EH (cell line): ENCODE results near the gene GIPC3.
A peak's percentile ranks its signal among the peaks of the same experiment; 100 is the strongest.
"Not testable (repeated sequence)": the region's sequence is repeated elsewhere in the genome, so short reads cannot be mapped to it uniquely, and the experiment has no call there.

Experiments
- DNase-seq: peaks from one replicate; pipeline ENCODE4 v3.0.0-alpha.2; 2015; ENCODE audit warnings: low read depth

Gene GIPC3

DNA sequence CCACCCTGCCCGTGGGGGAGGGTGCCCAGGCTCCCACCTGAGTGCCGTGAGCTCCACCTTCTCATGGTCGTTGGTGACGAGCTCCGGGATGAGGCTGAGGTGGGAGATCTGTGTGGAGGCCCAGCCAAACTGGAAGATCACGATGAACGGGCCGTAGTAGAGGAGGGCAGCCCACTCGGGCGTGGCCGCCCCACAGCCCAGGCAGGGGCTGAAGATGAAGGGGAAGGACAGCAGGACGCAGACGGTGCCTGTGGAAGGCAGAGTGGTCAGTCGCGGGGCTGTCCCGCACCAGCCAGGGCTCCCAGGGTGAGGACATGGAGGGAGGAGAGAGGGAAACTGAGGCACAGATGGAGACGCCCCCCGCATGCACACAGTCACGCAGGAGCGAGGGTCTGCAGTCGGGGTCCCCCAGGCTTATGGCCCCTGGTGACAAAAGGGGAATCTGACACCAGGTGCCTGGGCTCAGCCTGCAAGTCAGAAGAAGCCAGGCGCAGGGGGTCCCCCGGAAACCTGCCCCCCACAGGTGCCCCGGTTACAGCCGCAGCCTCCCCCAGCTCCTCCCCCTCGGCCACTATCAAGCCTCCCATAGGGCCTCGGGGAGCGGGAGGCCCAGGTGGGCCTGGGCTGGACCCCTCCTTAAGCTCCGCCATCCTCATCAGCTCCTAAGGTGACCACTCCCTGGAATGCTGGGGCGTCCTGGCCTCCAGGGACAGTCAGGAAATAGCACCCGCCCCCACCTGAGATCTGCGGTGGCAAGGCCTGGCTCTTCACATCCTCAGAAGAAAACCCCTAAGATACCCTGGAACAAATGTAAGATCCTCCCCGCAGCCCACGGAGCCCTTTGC, 34.1 kb upstream of the GIPC3 start:
- DNase-seq, result no peak

DNA sequence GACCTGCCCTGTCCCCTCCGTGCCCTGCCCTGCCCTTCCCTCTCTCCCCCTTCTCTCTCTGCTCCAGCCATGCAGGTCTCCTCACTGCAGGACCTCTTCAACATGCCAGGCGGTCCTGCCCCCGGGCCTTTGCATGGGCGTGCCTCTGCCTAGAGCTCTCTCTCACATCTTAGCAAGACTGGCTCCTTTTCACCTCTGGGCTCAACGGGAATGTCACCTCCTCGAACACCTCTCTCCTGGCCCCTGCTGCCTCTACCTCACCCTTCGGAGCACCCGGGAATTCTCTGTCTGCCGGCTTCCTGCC, 33.5 kb upstream of the GIPC3 start:
- no peak for DNase-seq

DNA sequence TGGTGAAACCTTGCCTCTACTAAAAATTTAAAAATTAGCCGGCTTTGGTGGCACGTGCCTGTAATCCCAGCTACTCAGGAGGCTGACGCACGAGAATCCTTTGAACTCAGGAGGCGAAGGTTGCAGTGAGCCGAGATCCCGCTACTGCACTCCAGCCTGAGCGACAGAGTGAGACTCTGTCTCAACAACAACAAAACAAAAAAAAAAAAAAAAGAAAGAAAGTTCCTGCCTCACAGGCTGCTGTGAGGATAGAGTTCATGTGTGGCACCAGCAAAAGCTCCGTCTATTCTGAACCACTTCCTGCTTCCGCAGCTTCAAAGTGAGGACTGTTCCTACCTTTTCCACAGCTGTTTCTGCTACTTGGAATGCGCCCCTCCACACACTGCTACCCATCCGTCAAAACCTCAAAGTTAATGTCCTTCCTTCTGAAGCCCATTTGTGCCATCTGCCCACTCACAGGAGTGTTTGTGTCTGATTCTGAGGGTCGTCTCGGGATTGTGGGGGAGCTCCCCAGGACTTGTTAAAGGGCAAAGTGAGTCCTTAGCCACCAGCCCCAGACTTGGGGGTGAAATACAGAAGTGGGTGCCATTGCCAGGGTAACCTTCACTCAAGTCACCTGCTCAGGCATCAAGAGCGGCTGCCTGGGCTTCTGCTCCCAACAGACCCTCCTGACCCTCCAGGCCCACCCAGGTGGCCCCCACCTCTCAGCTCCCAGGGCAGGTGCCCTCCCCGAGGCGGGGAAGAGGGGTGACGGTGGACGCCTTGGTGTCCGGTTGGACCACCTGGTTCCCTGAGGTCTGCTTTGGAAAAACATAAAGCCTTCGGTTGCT, 30.8 kb upstream of the GIPC3 start:
- DNase-seq, result no peak

DNA sequence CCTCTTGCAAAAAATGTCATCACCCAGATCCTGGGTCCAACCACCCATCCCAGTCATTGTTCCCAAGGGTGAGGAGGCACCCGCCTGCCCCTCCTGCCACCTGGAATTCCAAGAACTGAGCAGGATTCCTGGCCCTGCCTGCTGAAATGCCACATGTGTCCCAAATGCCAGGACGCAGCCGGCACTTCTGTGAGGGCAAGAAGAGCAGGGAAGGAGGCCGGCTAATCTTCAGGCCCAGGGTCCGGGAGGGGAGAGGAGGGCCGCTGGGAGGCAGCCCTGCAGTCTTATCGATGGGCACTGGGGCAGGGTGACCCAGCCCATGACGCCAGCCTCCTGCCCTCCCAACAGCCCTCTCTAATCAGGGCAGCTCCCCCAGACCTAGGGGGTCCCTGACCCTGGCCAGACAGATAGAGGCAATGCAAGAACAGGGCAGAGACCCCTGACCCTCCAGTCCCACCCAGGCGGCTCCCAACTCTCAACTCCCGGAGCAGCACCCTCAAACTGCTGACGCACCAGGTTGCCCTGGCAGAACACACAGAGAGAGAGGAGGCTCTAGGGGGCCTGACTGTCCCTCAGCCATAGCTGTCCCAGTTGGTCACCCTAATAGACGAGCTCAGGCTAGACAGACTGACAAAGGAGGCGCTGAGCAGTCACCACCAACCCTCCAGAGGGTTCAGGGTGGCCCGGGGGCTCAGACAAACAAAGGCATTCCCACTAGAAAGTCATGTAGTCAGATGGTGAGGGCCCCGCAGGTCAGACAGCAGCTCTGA, 29.4 kb upstream of the GIPC3 start:
- DNase-seq, result no peak

DNA sequence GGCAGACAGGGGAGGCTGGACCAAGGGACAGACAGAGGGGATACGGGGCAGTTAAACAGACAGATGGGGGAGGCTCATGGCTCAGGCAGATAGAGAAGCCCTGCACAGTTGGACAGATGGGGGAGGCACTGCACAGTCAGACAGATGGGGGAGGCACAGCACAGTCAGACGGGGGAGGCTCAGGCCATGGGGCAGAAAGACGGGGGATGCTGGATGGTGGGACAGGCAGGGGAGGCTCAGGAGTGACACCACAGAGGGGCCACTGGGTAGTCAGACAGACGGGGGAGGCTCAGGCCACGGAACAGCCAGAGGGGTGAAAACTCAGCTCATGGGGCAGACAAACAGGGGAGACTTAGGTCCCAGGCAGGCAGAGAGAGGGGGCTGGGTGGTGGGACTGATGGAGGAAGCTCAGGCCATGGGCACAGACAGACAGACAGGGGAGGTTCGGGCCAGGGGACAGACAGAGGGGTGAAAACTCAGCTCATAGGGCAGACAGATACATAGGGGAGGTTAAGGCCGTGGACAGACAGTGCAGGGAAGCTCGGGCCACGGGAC, 28.8 kb upstream of the GIPC3 start:
- DNase-seq, result no peak

DNA sequence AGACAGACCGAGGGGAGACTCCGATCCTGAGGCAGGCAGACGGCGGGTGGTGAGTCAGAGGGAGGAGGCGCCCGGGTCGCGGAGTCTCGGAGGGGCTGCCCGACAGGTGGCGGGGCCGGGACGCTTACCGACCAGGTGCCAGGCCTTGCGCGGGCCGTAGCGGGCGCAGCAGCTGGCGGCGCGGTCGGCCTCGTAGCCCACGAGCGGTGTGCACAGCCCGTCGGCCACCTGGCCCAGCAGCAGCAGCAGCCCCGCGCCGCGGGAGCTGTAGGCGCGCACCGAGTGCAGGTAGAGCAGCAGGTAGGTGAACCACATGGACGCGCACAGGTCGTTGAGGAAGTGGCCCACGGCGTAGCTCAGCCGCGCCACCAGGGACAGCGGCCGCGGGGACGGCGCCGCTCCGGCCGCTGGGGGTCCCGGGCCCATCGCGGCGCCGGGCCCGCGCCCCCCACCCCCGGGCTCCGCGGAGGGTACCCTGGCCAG, 28.3 kb upstream of the GIPC3 start:
- peak; percentile 59 for DNase-seq

DNA sequence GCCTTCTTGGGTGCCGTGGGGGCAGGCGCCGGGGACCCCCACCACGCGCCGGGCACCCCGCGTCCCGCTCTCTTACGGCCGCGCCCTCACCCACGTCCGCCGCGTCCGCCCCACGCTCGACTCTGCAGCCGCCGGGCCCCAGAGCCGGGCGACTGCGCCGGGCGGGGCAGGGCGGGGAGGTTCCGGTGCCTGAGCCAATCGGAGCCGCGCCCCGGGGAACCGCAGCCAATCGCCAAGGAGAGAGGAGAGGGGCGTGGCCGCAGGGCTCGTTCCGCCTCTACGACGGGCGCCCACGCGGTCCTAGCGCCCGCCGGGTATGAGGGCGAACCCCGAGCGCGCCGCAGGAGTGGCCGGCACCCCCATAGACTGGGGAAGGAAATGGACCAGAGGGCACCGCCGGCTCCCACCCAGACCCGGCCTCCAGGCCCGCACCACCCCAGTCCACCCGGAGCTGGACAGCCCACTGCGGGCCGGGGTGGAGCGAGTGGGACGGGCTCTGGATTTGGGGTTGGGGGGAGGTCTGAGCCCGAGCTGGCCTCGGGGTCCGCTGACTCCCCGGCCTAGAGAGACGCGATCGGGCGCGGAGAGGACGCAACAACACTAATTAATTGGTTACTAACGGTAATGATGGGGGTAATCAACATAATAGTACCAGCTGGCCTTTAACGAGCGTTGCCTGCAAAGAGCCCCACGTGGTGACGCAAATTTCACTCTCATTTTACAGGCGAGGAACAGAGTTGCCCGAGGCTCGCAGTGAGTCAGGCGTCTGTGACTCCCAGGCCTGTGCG, 27.6 kb upstream of the GIPC3 start, which contains the start of gene MFSD12:
TSS of gene MFSD12 (minus strand) at position 126 of the 788 bp plus-strand sequence. CDS start 183 bp downstream, outside the sequence.
- DNase-seq, result peak; percentile 95

DNA sequence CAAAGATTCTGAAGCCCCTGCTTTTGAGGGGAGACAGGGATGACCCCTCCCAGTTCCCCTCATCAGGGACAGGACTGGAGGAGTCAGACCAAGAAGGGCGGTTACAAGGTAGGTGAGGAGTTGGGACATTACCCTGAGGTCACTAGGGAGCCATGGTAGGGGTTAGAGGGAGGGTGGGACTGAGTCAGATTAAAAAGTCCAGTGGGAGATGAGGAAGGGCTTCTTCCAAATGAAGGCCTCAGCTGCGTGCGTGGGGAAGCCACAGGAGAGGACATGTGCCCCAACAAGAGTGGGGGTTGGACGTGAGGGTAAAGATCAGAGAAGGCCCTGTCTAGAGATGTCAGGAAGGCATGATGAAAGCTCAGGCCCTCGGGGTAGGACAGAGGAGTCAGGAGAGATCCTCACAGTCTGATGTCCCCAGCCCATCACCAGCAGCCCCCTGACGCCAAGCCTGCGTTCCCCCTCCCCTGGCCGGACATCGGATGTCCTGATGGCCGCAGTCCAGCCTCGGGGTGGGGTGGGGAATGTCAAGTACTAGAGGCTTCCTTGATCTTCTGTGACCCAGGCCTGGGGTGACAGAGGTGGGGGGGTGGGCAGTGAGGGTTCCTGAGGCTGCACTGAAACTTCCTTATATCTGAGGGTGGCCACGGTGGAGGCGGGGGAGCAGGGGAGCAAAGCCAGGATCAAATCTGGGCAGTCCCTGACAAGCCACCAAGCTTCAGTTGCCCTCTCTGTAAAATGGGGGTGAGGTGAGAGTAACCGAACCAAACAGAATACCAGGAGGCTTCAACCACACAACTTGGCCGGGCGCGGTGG, 21.4 kb upstream of the GIPC3 start:
- DNase-seq, result no peak

DNA sequence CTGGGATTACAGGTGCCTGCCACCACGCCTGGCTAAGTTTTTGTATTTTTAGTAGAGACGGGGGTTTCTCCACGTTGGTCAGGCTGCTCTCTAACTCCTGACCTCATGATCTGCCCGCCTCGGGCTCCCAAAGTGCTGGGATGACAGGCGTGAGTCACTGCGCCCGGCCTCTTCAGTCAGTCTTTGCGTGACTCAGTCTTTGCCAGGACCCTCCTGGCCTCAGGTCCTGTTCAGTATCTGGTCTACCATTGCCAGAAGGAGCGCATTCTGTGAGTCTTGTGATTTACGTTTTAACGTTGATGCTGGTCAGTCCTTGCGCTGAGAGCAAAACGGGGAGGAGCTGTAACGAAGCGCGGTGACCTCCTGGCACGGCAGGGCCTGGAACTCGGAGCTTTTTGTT, 20.1 kb upstream of the GIPC3 start:
- DNase-seq, result peak; percentile 75

DNA sequence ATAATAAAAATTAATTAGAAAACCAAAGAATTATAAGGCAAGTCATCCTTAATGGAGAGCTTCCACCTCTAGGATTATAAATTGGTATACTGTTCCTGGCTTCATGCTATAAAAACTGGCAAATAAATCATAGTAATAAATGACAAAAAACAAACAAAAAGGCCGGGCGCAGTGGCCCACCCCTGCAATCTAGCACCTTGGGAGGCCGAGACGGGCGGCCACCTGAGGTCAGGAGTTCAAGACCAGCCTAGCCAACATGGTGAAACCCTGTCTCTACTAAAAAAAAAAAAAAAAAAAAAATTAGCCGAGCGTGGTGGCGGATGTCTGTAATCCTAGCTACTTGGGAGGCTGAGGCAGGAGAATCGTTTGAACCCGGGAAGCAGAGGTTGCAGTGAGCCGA, 15.2 kb upstream of the GIPC3 start:
- DNase-seq, result not testable (repeated sequence)

DNA sequence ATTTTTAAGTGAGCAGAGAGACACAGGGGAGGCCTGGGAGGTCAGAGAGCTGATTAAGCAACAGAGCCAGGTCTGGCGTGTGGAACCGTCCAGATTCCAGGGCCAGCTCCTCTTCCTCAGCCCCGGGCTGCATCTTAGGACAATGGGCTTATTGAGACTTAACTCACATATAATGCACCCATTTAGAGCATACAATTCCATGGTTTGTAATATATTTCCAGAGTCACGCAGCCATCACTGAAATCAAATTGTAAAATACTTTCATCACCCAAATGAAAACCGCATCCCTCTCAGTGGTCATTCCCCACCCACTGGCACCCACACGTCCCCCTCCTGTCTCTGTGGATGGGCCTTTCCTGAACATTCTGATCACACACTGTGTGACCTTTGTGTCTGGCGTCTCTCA, 14.7 kb upstream of the GIPC3 start:
- no peak for DNase-seq

DNA sequence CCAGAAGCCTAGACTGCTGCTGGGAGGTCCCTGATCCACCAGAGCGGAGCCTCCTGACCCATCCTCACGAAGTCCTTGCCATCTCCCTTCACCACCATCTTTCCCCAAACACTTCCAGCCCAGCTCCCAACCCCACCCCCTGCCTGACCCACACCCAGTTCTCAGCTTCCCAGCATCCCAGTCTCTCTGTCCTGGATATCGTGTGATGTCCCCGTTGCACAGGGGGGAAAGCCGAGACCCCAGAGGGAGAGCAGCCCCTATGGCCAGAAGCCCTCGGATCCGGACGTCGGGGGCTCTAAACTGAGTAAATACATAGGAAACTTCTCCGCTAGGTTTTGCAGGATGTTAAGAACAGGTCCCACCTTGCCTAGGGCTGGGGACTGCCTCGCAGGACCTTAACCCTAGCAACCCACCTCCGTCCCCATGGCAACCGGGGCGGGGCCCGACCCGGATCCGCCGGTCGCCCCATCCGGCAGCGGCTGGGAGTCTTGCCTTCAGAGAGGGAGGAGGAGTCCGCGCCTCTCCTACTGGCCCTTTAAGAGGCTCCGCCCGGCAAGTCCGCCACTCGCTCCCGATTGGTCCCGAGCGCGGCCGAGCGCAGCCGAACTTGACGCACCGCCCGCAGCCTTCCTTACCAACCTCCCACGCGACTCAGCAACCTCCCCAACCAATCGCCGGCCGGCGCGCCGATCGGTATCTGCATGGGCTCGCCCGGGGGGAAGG, 13.0 kb upstream of the GIPC3 start:
- peak; percentile 100 for DNase-seq

DNA sequence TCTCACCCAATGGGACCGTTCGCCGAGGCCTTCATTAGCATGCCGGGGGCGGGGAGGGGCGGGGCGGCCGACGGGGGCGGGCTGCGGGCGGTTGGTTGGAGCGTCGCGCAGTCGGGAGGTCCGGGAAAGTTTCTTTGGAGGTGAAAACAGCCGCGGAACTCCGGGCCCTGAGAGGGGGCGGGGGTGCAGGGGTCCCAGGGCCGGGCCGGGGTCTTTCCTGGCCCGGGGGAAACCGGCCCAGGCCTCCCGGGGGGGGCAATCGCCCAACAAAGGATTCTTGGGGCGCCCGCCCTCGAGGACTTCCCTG, 12.5 kb upstream of the GIPC3 start, which contains the start of gene HMG20B:
TSS of gene HMG20B (plus strand) at position 90 of the 307 bp plus-strand sequence. CDS start 366 bp downstream, outside the sequence.
- no peak for DNase-seq

DNA sequence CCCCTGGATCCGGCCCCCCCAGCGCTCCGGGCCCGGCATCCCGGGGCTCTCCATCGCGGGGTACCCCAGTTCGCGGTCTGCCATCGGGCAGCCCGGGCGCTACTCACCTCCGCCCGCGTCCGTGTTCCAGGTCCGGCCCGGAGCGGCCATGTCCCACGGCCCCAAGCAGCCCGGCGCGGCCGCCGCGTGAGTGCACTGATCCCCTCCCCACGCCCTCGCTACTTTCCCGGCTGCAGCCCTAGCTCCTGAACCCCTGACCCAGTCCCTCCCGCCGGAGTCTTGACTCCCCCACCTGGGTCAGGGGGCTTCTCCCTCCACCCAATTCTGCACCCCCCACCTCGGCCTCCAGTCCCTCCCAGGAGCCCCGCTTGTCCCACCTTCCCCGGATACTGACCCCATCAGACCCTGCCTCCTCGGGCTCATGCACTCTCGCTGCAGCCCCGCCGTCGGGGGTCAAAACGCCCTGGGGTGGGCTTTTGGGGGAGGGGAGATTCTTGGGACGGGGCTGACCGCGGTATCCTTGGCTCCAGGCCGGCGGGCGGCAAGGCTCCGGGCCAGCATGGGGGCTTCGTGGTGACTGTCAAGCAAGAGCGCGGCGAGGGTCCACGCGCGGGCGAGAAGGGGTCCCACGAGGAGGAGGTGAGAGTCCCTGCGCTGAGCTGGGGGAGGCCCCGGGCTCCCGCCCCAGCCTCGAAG, 12.0 kb upstream of the GIPC3 start:
- no peak for DNase-seq

DNA sequence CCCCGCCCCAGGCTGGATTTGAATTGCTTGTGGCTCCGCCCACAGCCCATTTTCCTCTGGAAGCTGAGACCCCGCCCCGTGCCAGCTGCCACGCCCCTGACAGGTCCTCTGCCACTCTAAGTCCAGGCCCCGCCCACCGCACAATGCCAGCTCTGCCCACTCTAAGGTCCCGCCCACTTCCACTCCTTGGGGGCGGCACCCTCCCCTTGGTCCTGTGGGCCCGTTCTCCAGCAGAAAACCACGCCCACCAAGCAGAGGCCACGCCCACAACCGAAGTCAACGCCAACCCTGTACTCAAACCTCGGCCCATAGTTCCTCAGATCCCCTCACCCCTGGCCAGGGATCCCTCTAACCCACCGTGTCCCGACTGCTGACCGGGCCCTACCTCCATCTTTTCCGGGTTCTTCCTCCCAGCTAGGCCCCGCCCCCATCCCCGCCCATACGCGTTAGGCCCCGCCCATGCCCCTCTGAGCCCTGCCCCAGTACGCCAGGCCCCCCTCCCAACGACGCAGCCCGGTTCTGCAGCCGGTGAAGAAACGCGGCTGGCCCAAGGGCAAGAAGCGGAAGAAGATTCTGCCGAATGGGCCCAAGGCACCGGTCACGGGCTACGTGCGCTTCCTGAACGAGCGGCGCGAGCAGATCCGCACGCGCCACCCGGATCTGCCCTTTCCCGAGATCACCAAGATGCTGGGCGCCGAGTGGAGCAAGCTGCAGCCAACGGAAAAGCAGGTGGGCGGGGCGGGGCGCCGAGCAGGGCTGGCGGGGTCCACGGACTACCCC, 11.2 kb upstream of the GIPC3 start:
- DNase-seq, result peak; percentile 97

DNA sequence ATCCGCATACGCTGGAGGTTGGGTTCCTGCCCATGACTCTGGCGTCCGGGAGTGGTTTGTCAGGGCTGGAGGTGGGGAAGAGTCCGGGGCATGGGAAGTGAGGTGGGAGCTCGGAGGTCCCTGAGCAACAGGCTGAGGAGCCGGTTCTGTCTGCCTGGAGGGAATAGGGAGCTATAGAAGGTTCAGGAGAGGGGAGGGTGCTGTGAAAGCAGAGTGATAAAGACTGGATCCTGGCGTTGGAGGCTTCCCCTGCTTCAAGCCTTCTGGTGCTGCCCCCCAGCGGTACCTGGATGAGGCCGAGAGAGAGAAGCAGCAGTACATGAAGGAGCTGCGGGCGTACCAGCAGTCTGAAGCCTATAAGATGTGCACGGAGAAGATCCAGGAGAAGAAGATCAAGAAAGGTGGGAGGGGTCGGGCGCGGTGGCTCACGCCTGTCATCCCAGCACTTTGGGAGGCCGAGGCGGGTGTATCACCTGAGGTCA, 10.0 kb upstream of the GIPC3 start:
- DNase-seq, result peak; percentile 23

DNA sequence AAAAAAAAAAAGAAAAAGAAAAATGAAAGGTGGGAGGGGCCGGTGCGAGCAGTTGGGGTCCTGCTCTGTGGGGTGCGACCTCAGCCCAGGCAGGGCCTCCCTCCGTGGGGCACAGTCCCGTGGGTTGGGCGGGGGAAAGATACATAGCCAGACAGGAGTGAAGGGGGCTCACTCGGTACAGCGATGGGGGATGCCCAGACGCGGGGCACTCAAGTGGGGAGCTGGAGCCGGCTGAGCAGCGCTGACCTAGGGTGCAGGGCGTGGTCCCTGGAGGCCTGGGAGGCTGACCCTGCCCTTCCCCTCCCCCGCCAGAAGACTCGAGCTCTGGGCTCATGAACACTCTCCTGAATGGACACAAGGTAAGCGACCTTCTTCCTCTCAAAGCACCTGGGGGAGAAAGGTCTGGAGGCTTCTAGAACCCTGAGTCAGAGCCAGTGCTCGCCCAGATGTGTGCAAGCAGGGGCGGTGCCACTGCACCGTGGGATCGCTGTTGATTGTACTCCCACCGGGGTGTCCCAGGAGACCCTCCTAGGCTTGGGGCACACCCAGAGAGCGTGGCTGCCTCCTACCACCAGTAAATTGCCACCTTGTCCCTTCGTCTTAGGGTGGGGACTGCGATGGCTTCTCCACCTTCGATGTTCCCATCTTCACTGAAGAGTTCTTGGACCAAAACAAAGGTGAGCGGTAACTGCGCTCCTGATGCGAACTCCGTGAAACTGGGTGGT, 9.2 kb upstream of the GIPC3 start:
- no peak for DNase-seq
